OCI-LY7 (cell line): ENCODE data around the gene CFAP99.

ENCODE experiments used
- EZH2phosphoT487 ChIP-seq: fragments of 200-600 bp; sonication (generic); IDR thresholded peaks from 2 replicates; pipeline ENCODE4 v1.6.1; 2018; ENCODE audit warnings: low read depth, borderline replicate concordance, mild to moderate bottlenecking, mixed run types, antibody characterized with exemption, low read length, moderate library complexity, mixed read lengths
- TF ChIP-seq, protein P1 (sequence below): fragments of 200-600 bp; sonication (generic); conservative IDR thresholded peaks from 2 replicates; pipeline ENCODE4 v1.5.1; 2014; ENCODE audit warnings: mild to moderate bottlenecking, antibody characterized with exemption, low read length, moderate library complexity, mixed read lengths

DNA sequence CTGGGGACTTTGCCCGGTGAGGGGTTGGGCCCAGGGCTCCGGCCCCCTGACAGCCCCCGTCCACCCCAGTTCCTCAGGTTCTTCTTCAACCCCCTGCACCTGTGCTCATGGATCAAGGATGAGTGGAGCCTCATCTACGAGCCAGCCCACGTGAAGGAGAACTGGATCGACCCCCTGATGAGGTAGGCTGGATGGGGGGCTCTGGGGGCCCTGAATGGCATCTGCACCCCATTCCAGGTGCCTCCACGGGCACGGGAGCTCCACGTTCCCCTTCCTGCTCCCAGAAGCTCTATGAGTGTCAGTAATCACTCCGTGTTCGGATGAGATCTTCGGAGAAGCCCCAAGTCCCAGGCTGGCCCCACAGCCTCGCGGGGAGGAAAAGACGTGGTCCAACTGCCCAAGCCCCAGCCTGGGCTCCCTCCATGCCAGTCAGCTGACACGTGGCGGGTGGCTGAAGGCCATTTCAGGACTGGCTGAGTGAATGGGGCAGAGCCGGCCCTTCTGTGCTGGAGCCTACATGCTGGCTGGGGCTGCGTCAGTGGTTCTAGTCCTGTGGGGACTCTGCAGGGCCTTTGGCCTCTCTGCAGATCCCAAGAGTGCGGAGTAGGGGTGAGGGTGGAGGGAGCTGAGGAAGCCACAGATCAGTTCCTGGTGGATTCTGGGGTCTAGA lies 24.4 kb downstream of the CFAP99 start:
- TF ChIP-seq, protein P1, sequence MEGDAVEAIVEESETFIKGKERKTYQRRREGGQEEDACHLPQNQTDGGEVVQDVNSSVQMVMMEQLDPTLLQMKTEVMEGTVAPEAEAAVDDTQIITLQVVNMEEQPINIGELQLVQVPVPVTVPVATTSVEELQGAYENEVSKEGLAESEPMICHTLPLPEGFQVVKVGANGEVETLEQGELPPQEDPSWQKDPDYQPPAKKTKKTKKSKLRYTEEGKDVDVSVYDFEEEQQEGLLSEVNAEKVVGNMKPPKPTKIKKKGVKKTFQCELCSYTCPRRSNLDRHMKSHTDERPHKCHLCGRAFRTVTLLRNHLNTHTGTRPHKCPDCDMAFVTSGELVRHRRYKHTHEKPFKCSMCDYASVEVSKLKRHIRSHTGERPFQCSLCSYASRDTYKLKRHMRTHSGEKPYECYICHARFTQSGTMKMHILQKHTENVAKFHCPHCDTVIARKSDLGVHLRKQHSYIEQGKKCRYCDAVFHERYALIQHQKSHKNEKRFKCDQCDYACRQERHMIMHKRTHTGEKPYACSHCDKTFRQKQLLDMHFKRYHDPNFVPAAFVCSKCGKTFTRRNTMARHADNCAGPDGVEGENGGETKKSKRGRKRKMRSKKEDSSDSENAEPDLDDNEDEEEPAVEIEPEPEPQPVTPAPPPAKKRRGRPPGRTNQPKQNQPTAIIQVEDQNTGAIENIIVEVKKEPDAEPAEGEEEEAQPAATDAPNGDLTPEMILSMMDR = no peak
- TF ChIP-seq EZH2phosphoT487 = no peak
